ENCODE measurements around the gene SCG5. TPM values are rescaled to one million over a fixed set of nuclear protein-coding genes. Genes with fewer than 3 reads are reported as not detected.

Gene SCG5
- total RNA-seq, 1 experiment from 2014 or later = 1.3 TPM

- Histone ChIP-seq H2AFZ (ENCODE audit: low read length) (no peak overlapping the region), H3F3A (ENCODE audit: low read length, unreplicated experiment) (no peaks in the 10 kb centered on the region), H3K9ac (ENCODE audit: low read length) (no peak overlapping the region), H3K79me2 (ENCODE audit: low read length) (no peaks in the 10 kb centered on the region), H3K27ac (ENCODE audit: low read length) (no peak overlapping the region), H3K27me3 (ENCODE audit: low read length) (no peaks in the 10 kb centered on the region), H3K36me3 (ENCODE audit: low read depth, low read length) (no peaks in the 10 kb centered on the region), H3K9me2 (replicated peaks; ENCODE audit: low read length) (no peaks in the 10 kb centered on the region), H3K9me3 (ENCODE audit: low read length) (no peaks in the 10 kb centered on the region), H3K4me1 (ENCODE audit: insufficient read depth, low read length) (peaks cover 14% of the 10 kb centered on the region), H4K20me1 (ENCODE audit: low read length) (no peaks in the 10 kb centered on the region), H3K4me3 (ENCODE audit: low read length) (no peak overlapping the region), H3K4me2 (ENCODE audit: low read length) (no peak overlapping the region)
- CTCF ChIA-PET = interaction anchor here (0.6 kb wide), 1 partner anchor 58 kb away, joined by 3 read pairs; no protein-coding TSS in a partner anchor
- BruUV-seq (replicated peaks) = no TSS peak
- TF ChIP-seq EZH2 (IDR thresholded peaks at IDR 0.05; ENCODE audit: low read length, unreplicated experiment) (no peak), CTCF (conservative IDR thresholded peaks at IDR 0.05; ENCODE audit: low read depth, low read length) (no peak), EZH2phosphoT487 (IDR thresholded peaks at IDR 0.05; ENCODE audit: borderline replicate concordance, low read length) (no peak)
- intact Hi-C loops (cut with micrococcal nuclease) = no loop called here
- ATAC-seq (no peak), DNase-seq (peak; percentile 19)
- POLR2A ChIA-PET (ENCODE audit: unreplicated experiment) = no interaction called here
Measured at GRCh38 chr15:32715276-32715675, 73.8 kb downstream of the SCG5 start.

DNA sequence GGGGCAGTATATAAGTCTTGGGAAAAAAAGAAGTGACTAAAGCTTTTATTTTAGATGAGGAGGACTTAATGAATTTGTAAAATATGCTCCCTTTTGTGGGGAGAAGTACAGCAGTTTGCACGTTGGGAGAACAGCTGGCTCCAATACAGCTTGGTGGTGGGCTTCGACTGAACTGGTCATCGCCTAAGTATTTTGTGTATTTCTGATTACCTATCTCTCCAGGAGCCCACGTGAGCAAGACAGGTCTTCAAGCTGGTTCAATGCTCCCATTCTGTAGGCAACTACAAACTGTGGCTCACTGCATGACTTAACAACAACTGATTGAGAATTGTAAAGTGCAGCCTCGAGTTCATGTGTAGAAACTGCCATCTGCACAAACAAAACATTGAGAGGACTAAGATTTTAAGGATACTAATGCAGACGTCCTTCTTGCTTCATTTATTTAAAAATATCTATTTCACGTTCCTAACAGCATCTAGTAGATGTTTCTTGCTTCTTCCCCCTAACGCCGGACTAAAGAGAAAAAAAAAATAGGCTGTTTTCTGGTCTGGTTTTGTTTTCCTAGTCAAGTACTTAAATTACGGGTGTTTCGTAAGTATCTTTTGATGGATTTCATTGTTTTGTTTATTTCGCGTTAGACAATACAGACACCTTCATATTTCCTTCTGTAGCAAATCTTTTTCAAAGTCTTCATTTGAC is 74.9 kb downstream of the SCG5 start:
- Histone ChIP-seq H3K79me2 (ENCODE audit: low read length) (no peaks in the 10 kb centered on the region), H2AFZ (ENCODE audit: low read length) (no peak overlapping the region), H3K27me3 (ENCODE audit: low read length) (no peaks in the 10 kb centered on the region), H3F3A (ENCODE audit: low read length, unreplicated experiment) (no peaks in the 10 kb centered on the region), H4K20me1 (ENCODE audit: low read length) (no peaks in the 10 kb centered on the region), H3K4me1 (ENCODE audit: insufficient read depth, low read length) (peaks cover 15% of the 10 kb centered on the region), H3K36me3 (ENCODE audit: low read depth, low read length) (no peaks in the 10 kb centered on the region), H3K4me2 (ENCODE audit: low read length) (no peak overlapping the region), H3K9me2 (replicated peaks; ENCODE audit: low read length) (no peaks in the 10 kb centered on the region), H3K4me3 (ENCODE audit: low read length) (no peak overlapping the region), H3K27ac (ENCODE audit: low read length) (no peak overlapping the region), H3K9me3 (ENCODE audit: low read length) (no peaks in the 10 kb centered on the region), H3K9ac (ENCODE audit: low read length) (no peak overlapping the region)
- no peak for DNase-seq
- TF ChIP-seq EZH2 (IDR thresholded peaks at IDR 0.05; ENCODE audit: low read length, unreplicated experiment) = no peak
- no peak for TF ChIP-seq CTCF (conservative IDR thresholded peaks at IDR 0.05; ENCODE audit: low read depth, low read length)
- no peak for TF ChIP-seq EZH2phosphoT487 (IDR thresholded peaks at IDR 0.05; ENCODE audit: borderline replicate concordance, low read length)
- no TSS peak for BruUV-seq (replicated peaks)
- no peak for ATAC-seq
- intact Hi-C loops (cut with micrococcal nuclease) = no loop called here
- ChIA-PET POLR2A (ENCODE audit: unreplicated experiment) (no interaction called here), CTCF (no interaction called here)

- H2AFZ ChIP-seq (ENCODE audit: low read length) = no peak overlapping the region
Measured at GRCh38 chr15:32716915-32717425, 75.5 kb downstream of the SCG5 start.

More at GRCh38 chr15:32716915-32717425, 75.5 kb downstream of the SCG5 start:
- DNase-seq = no peak
- H3K4me2 ChIP-seq (ENCODE audit: low read length) = no peak overlapping the region
- peaks cover 15% of the 10 kb centered on the region for H3K4me1 ChIP-seq (ENCODE audit: insufficient read depth, low read length)
- H3K36me3 ChIP-seq (ENCODE audit: low read depth, low read length) = no peaks in the 10 kb centered on the region
- POLR2A ChIA-PET (ENCODE audit: unreplicated experiment) = no interaction called here
- CTCF ChIA-PET = no interaction called here
- no peak overlapping the region for H3K27ac ChIP-seq (ENCODE audit: low read length)
- no peak overlapping the region for H3K9ac ChIP-seq (ENCODE audit: low read length)
- TF ChIP-seq EZH2phosphoT487 (IDR thresholded peaks at IDR 0.05; ENCODE audit: borderline replicate concordance, low read length) (no peak), EZH2 (IDR thresholded peaks at IDR 0.05; ENCODE audit: low read length, unreplicated experiment) (no peak), CTCF (conservative IDR thresholded peaks at IDR 0.05; ENCODE audit: low read depth, low read length) (no peak)
- H3F3A ChIP-seq (ENCODE audit: low read length, unreplicated experiment) = no peaks in the 10 kb centered on the region
- no peaks in the 10 kb centered on the region for H3K9me2 ChIP-seq (replicated peaks; ENCODE audit: low read length)
- BruUV-seq (replicated peaks) = no TSS peak
- intact Hi-C loops (cut with micrococcal nuclease) = no loop called here
- no peaks in the 10 kb centered on the region for H3K9me3 ChIP-seq (ENCODE audit: low read length)
- no peaks in the 10 kb centered on the region for H3K79me2 ChIP-seq (ENCODE audit: low read length)
- no peak for ATAC-seq
- no peak overlapping the region for H3K4me3 ChIP-seq (ENCODE audit: low read length)
- H3K27me3 ChIP-seq (ENCODE audit: low read length) = no peaks in the 10 kb centered on the region
- no peaks in the 10 kb centered on the region for H4K20me1 ChIP-seq (ENCODE audit: low read length)

Data from PC-3 (cell line).